HG03175 (cell line): Measurements from ENCODE around the gene POLR1E.
"Not testable (repeated sequence)": the region's sequence is repeated elsewhere in the genome, so short reads cannot be mapped to it uniquely, and the experiment has no call there.

Experiments
- ATAC-seq: cut with Tn5 transposase; IDR thresholded peaks from one replicate; pipeline ENCODE4 v1.9.1; 2021; ENCODE audit warnings: mild to moderate bottlenecking, moderate library complexity; ENCODE audit not compliant: unreplicated experiment

POLR1E gene

DNA sequence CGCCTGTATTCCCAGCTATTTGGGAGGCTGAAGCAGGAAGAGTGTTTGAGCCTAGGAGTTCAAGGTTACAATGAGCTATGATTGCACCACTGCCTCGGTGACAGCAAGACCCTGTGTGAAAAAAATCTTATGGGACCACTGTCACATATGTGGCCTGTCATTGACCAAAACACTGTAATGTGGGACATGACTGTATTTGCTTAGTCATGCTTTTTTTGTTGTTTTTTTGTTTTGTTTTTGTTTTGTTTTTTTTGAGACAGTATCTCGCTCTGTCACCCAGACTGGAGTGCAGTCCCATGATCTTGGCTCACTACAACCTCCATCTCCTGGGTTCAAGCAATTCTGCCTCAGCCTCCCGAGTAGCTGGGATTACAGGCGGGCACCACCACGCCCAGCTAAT, 13.5 kb downstream of the POLR1E start:
- ATAC-seq: no peak

DNA sequence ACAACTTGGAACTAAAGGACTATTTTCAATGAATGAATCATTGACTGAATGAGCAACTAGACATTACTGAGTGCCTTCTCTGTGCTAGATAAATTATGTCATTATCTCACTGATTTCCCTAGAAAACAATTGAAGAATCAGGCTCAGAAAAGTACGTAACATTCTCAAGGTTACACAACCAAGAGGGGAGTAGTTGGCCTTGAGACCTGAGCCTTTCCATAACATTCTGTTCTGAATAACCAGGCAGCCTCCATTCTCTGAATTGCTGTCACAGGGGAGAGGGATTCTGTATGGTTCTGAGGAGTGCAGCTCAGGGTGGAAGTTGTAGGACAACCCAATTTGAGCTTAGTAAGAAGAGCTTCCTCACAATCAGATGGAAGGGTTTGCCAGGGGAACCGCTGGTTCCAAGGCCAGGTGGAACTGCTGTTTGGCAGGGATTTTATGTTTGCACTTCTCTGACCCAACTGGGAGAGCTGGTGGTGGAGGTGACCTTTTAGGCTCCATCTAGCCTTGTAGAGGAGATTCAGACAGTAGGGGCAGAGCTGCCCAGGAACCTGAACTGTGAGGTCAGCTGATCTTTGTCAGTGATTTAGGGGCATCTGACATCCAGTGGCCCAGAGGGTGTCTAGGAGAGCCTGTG, 16.3 kb downstream of the POLR1E start:
- no peak for ATAC-seq

DNA sequence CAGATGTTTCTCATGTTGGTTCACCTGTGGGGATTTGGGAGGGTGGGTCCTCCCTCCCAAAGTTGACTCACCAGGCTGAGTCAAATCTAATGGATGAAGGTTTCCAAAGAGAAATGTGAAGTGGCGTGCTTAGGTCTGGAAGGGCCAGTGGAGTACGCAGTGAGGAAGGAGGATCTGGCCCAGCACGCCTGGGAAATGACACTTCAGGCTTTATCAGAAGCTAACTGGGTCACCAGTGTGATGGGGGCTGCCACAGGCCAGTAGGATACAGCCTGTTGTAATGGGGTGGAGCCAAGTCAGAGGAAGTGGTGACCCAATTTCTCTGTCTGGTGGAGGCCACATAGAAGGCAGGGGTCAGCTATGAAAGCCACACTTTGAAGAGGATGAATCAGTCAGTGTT, 18.0 kb downstream of the POLR1E start:
- ATAC-seq: no peak

DNA sequence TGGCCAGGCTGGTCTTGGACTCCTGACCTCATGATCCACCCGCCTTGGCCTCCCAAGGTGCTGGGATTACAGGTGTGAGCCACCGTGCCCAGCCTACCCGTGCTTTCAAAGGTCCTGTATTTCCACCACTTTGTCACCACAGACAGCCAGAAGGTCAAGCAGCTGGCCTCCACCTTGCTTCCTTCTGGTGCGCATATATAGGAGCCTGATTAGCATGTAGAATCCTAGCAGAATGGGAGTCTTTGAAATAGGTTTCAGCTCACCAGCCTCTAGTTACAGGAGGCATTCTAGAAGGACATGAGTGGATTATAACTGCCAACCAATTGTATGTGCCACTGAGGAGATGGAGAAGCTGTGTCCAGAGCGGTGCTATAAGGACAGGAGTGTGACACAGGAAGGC, 18.9 kb downstream of the POLR1E start:
- ATAC-seq: no peak

DNA sequence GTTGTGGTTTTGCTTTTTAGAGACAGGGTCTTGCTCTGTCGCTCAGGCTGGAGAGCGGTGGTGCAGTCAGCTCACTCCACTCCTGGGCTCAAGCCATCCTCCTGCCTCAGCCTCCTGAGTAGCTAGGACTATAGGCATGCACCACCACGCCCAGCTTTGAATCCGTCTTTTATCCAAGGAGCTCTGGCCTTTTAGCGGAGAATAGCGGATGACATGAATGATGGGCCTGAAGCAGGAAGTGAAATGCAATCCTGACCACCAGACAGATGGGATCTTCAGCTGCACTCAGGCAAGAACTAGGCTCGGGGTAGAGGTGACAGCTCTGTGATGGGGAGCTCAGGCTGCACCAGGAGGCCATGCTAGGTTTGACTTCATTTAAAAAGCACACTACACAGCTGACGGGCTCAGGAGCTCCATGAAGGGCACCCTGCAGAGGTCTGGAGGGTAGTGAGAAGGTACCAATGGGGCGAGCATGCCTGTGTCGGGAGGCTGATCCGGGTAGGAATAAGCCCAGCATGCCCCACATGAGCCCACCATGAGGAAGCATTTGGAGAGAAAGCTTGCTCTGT, 21.9 kb downstream of the POLR1E start:
- no peak for ATAC-seq

DNA sequence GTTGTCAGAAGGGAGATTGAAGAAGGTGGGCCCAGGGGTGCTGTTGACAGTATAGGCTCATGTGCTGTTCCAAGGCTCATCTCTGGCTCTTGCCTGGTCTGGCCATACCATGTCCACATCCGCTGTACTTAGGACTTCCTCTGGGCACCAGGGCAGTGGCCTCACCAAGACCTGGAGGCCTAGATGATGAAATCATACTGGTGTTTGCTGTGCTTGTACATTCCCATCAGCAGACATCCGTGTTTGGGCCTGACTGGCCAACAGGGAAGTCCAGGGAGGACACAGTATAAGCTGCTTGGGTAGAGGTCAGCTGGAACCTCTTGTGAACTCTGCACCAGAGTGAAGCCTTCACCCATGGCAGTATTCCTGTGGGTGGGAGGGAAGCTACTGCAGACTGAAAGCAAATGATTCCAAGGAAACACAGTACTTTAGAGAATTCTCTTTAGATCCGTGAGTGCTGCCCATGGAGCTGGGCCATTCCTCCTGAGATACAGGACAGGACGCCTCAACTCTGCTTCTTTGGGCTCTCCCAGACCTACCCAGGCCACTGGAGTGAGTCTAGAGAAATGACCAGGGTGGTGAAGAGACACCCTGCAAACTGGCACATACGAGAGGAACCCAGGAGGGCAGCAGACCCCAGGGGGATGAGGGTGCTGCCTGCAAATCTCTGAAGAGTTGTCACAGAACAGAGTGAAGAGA, 22.5 kb downstream of the POLR1E start:
- no peak for ATAC-seq

DNA sequence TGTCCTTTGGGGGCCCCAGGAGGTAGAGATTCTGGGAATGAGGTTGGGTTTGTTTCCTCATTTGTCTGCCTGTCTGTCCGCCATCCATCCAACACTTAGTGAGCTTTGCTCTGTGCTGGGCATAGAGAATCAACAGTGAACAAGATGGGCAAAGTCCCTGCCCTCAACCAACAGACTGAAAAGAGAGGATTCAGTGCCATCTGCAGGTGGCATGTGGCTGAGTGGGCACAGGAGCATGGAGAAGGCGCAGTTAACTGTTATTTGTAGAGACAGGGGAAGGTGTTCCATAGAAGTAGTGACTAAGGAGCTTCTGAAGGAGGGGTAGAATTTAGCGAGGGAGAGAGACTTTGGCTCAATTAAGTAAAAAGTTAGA, 23.1 kb downstream of the POLR1E start:
- ATAC-seq: no peak

DNA sequence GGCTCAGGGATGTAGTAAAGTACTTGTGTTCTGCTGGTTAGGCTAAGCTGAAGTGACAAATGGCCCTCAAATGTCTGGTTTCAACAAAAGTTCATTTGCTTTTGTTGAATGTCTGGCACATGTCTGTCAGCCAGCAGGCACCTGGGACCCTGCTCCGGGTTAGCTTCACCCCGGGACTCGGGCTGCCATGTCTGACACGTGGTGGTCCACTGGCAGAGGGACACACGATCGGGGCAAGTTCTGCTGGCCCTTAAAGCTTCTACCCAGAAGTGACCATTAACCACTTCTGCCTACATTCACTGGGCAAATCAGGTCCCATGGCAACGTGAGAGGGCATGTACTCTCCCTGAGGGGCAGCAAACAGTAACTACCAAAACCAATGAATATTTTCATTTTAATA, 23.8 kb downstream of the POLR1E start:
- ATAC-seq: no peak

DNA sequence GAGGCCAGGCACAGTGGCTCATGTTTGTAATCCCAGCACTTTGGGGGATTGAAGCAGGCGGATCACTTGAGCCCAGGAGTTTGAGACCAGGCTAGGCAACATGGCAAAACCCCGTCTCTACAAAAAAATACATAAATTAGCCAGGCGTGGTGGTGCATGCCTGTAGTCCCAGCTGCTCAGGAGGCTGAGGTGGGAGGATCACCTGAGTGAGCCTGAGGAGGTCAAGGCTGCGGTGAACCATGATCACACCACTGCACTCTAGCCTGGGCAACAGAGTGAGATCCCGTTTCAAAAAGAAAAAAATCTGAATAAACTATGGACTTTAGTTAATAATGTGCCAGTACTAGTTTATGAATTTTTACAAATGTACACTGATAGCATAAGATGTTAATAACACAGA, 24.3 kb downstream of the POLR1E start:
- not testable (repeated sequence) for ATAC-seq

DNA sequence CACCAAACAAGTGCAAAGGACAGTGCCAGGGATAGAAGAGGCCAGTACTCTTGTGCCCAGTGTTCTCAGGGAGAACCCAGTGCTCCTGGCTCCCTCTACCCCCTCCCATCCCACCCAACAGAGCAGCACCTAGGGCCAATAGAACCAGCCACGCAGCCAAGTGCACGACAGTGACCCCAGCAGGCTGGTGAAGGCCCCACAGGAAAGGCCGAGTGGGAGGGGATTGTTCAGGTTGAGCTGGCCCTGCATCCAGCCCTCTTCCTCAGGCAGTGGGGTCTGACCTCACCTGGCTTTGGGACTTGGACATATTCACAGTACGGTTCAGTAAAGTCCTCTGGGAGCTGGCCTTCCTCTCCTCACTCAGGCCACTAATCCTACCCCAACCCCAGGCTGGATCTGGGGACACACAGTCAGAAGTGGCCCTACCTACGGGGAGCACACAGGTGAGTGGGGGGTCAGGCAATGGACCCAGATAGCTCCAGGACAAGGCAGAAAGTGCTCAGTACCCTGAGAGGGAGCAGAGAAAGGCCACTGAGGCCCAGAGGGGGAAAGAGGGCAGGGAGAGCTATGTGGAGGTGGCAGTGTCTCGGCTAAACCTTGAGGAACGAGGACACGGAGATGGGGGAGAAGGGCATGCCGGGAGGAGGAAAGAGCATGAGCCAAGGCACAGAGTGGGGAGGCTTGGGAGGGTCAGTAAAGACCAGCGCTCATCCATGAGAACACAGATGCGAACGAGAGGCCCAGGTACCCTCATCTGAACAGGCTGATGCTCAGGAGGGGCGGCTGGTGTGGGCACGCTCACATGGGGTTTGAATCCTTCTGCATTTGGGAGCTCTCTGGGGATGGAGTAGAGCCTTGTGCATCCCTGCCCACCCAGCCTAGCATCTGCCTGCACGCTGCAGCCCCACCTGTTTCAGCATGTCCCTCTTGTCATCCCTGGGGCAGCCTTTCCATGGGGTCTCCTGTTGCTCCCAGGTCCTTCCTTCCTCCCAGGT, 25.6 kb downstream of the POLR1E start:
- no peak for ATAC-seq

DNA sequence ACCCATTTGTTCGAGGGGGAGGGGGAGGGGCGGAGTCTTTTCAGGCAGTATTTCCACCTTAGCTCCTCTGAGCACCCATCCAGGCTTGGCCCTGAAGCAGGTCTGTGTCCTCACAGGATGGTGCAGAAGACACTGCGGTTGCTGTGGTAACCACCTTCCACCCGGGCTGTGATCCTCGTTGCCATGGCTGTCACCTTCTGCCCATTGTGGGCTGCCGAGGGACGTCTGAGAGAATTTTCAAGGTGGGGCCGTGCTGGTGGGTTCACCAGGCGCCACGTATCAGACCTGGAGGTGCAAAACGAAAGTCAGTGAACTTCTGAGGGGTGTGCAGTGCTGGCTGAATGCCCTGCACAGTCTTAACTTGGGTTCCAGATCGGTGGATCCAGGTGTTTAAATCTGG, 26.7 kb downstream of the POLR1E start:
- no peak for ATAC-seq

DNA sequence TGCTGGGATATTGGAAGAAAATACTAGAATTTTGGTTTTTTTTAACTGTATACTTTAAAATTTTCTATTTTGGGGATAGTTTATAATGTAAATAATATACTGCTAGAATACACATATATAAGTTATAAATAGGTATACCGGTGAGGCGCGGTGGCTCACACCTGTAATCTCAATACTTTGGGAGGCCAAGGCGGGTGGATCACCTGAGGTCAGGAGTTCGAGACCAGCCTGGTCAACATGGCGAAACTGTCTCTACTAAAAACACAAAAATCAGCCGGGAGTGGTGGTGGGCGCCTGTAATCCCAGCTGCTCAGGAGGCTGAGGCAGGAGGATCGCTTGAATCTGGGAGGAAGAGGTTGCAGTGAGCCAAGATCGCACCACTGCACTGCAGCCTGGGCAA, 28.7 kb downstream of the POLR1E start:
- not testable (repeated sequence) for ATAC-seq

DNA sequence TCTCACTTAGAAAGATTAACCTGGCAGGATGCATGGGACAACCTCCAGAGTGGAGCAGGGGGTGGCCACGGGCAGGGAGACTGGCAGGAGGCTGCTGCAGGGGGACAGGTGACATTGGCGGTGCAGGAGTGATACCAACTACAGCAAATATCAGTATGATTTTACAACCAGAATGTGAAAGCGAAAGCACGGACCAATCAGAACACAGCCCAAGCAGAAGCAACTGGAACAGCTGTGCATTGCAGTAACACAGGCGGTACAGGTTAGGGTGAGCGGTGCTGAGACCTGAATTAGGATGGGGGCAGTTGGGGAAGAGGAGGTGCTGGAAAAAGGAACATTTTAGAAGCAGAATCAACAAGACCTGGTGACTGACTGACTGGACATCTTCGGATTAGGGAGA, 29.3 kb downstream of the POLR1E start:
- ATAC-seq: no peak

DNA sequence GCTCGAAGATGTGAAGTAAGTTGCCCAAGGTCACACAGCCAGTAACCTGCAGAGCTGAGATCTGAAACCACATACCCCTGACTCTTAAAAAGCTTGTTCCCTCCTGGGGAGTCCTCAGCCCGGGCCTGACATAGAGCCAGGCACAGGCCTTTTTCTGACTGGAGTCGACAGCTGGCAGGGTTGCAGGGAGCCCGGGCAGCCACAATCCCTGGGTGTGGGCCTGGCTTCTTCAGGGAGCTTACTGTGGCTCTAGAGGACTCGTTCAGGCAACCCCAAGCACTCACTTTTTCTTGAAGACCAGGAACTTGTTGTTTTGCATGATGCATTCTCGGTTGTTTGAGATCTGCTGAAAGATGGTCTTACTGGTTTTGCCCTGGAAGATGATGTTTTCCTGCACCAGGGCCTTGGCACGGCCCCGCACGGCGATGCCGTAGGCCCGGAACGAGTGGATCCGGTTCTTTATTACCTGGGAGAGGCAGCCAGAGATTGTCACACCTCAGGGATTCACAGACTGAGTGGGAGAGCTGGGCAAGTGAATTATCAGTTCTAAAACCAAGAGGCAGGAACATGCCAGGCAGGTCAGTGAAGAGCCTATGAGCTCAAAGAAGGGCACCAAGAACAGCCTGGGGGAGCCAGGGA, 30.0 kb downstream of the POLR1E start:
- ATAC-seq: no peak

DNA sequence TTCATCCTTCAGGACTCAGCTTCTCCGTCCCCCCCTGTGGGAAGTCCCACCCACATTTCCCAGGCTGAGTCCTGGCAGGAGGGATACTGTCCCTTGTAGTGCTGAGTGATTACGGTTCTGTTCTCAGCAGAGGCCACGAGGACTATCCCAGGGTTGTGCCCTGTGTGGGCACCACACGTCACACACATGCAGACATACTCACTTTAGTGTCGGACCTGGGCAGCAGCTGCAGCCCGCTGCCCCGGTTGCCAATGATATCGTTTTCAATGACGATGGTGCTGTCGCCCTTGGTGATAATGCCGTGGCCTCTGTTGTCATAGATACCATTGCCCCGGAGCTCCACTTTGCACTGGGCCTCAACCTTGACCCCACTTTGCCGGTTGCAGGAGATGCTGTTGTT, 32.2 kb downstream of the POLR1E start:
- ATAC-seq: no peak

DNA sequence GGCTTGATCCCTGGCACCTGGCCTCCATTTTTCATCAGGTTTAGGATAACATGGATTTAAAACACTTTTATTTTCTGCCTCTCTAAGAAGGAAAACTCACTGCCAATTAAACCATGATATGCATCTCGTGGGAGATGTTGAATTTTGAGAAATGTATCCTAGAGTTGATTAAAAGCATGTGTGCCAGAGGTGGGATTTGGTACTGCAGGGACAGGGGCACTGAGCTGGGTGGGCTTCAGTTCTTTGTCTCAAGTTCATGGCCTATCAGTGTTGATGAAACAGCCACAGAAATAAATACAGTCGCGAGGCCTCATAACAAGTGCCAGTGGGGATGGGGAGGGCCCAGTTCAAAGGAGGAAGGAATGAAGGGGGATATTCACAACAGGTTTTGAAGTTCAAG, 34.9 kb downstream of the POLR1E start:
- ATAC-seq: no peak

DNA sequence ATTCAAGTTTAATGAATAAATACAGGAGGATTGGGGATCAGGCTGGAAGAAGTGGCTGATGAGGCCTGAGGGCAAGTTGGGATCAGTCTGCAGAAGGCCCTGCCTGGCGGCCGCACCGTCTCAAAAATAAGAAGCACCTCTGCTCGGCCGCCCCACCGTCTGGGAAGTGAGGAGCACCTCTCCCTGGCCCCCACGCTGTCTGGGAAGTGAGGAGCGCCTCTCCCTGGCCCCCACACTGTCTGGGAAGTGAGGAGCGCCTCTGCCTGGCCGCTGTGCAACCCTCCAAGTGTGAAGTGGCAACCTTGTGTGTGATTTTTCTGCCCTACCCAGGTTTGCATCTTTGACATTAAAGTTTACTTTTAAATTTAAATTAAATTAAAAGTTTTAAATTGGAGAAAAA, 35.4 kb downstream of the POLR1E start:
- ATAC-seq: no peak

DNA sequence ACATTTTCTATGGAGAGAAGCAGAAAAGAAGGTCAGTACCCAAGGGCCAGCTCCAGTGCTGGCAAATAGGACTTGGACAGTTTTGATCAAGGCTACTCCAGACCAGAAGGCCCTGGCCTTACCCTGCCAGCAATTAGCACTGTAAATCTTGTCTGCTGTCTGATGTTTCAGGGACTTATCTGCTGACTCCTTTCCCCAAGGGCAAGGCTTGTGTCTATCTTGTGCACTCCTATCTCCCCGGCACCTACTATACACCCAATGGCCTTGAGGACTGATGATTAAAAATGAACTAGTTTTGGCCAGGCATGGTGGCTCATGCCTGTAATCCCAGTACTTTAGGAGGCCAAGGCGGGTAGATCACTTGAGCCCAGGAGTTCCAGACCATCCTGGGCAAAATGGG, 37.2 kb downstream of the POLR1E start:
- ATAC-seq: no peak

DNA sequence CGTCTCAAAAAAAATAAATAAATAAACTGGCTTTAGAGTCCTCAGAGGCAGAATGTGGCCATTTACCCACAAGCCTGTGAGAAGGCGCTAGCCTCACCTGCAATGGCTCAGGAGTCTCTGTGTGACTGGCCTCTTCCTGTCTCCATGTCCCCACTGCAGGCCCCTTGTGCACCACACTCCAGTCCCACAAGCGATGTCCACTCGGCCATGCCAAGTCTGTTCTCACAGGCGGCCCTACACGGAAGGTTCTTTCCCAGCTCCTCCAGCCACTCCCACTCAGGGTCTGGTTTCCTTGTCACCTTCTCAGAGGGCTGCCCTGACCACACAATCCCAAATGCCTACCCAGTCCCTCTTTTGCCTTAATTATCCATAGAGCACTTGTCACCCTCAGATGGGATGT, 38.2 kb downstream of the POLR1E start:
- no peak for ATAC-seq

DNA sequence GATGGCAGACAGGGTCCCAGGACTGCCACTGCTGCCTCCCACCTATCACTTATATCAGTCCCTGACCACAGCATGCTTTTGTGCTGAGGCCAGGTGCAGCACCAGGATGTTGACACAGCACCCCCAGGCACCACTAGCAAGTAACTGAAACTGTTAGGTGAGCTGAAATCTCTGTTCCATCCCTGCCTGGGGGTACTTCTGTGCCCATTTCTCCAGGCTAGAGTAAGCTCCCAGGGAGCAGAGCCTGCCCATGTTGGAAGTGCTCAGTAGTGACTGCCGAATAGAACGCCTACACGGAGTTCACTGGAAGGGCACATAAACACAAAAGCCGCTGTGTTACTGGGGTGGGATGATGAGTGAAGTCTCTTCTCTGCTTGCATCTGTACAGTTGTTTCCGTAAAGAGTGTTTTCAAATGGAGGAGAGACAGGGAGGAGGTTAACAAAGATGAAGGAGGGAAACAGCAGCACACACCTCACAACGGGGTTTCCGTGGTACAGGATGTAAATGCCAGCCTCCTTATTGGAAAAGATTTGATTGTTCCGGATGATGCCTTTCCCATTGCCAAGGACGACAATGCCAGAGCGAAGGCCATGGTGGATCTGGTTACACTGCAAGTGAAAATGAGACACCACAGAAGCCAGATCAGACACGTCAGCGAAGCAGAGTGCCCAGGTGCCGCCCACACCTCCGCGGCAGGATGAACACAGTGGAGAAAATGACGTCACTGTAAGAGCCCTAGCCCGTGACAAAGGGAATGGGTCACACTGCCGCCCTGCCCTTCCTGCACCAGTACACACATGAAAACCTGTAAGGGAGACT, 43.1 kb downstream of the POLR1E start:
- ATAC-seq: no peak
